Effector CD4-positive, alpha-beta T cell (primary cell): ENCODE data around the gene TNIK.
A peak's percentile ranks its signal among the peaks of the same experiment; 100 is the strongest.

Source experiments
- DNase-seq: peaks from one replicate; pipeline ENCODE4 v3.0.0-alpha.2; 2020
- total RNA-seq: gene quantifications from one replicate; lab custom pipeline; 2026; lab: John Stamatoyannopoulos, UW

The TNIK gene
- 177 reads per million, percentile 91 among the genes with 10 or more reads in this experiment for total RNA-seq

- peak; percentile 95 for DNase-seq
These were observed at the start of gene TNIK for GRCh38 chr3:171459942-171460724. Gene TNIK (minus strand): TSS chr3:171460405. CDS start chr3:171460063, 342 bp downstream.

- DNase-seq, result no peak
These were observed 48.5 kb upstream of the TNIK start for GRCh38 chr3:171508676-171509075.

GRCh38 chr3:171508206-171508605 is 48.0 kb upstream of the TNIK start:
- DNase-seq, result no peak

GRCh38 chr3:171506743-171507319 is 46.6 kb upstream of the TNIK start:
- DNase-seq, result no peak

GRCh38 chr3:171505822-171506333 is 45.7 kb upstream of the TNIK start:
- DNase-seq, result no peak

GRCh38 chr3:171504376-171504775 is 44.2 kb upstream of the TNIK start:
- no peak for DNase-seq

- no peak for DNase-seq
These were observed 43.6 kb upstream of the TNIK start for GRCh38 chr3:171503817-171504216.

- DNase-seq, result no peak
These were observed 38.7 kb upstream of the TNIK start for GRCh38 chr3:171498921-171499320.

GRCh38 chr3:171497468-171497867 is 37.3 kb upstream of the TNIK start:
- DNase-seq, result no peak

GRCh38 chr3:171495413-171495812 is 35.2 kb upstream of the TNIK start:
- DNase-seq, result no peak

- no peak for DNase-seq
These were observed 34.4 kb upstream of the TNIK start for GRCh38 chr3:171494457-171495109.

- no peak for DNase-seq
These were observed 31.2 kb upstream of the TNIK start for GRCh38 chr3:171491361-171491760.

- DNase-seq, result no peak
These were observed 30.7 kb upstream of the TNIK start for GRCh38 chr3:171490901-171491300.

- no peak for DNase-seq
These were observed 29.1 kb upstream of the TNIK start for GRCh38 chr3:171489348-171489747.

GRCh38 chr3:171488479-171488878 is 28.3 kb upstream of the TNIK start:
- no peak for DNase-seq

- no peak for DNase-seq
These were observed 27.2 kb upstream of the TNIK start for GRCh38 chr3:171487382-171487781.

GRCh38 chr3:171485338-171485737 is 25.1 kb upstream of the TNIK start:
- DNase-seq, result no peak

GRCh38 chr3:171481011-171481410 is 20.8 kb upstream of the TNIK start:
- no peak for DNase-seq

GRCh38 chr3:171480526-171480925 is 20.3 kb upstream of the TNIK start:
- no peak for DNase-seq

GRCh38 chr3:171476532-171477102 is 16.4 kb upstream of the TNIK start:
- DNase-seq, result no peak

- no peak for DNase-seq
These were observed 12.3 kb upstream of the TNIK start for GRCh38 chr3:171472552-171472951.

- no peak for DNase-seq
These were observed 10.6 kb upstream of the TNIK start for GRCh38 chr3:171470714-171471227.

- no peak for DNase-seq
These were observed 9.2 kb upstream of the TNIK start for GRCh38 chr3:171469376-171469775.
